GM18907 (cell line): ENCODE results near the gene TMCO5A.
"Not testable (repeated sequence)": the region's sequence is repeated elsewhere in the genome, so short reads cannot be mapped to it uniquely, and the experiment has no call there.

Experiments
- ATAC-seq: cut with Tn5 transposase; IDR thresholded peaks from one replicate; pipeline ENCODE4 v1.9.1; 2021; ENCODE audit warnings: mild to moderate bottlenecking, moderate library complexity; ENCODE audit not compliant: unreplicated experiment

Gene TMCO5A

DNA sequence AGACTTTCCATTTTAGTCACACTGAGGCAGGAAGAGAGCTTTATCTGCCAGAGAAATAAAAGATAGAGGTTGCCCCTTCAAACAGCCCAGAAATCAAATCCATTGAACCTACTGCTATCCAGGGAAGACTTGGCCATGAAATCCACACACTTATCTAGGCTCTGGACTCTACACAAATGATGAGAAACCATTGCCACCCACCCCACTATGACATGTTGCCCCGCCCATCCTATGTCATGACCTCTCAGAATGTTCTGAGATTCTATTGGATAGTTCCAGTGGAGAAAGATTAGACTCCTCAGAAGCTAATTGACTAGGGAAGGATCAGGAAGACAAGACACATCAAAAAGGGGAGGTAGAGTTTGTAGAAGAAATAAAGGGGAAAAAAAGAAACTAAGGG, at the start of gene TMCO5A:
Gene TMCO5A (plus strand): TSS at position 301 of the 400 bp plus-strand sequence. CDS start 1,684 bp downstream, outside the sequence.
- no peak for ATAC-seq

DNA sequence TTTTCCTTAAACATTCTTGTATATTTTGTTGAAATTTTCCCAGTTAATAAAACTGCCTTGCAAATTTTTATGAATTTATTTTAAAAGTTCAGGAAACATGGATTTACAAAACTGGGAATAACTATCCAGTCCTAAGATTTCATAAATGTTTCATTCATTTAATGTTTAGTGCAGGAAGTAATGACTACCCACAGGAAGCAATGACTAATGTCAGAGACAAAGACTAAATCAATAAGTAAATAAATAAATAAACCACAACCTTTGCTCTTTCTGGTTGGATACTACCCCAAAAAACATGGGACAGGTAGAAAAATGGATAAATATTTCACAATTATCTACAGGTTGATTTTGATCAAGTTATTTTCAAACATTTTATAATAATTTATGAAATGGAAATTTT, 48.8 kb upstream of the TMCO5A start:
- ATAC-seq: no peak

DNA sequence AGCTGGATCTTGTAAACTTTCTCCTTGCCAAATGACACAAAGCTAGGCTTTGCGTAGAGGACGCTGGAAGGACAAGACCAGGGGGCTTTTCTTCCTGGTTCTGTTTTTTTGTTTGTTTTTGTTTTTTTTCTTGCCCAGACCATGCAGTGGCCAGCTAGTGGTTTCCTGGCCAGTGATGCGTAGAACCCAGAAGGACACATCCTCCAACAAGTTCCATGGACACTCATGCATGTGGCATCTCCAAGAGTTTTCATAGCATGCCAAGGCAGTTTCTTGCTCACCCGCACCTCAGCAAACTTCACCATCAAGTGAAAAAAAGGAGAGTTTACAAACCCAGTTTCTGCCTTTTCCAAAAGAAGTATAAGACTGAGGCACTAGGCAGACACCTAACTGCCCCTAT, 46.1 kb upstream of the TMCO5A start:
- ATAC-seq: no peak

DNA sequence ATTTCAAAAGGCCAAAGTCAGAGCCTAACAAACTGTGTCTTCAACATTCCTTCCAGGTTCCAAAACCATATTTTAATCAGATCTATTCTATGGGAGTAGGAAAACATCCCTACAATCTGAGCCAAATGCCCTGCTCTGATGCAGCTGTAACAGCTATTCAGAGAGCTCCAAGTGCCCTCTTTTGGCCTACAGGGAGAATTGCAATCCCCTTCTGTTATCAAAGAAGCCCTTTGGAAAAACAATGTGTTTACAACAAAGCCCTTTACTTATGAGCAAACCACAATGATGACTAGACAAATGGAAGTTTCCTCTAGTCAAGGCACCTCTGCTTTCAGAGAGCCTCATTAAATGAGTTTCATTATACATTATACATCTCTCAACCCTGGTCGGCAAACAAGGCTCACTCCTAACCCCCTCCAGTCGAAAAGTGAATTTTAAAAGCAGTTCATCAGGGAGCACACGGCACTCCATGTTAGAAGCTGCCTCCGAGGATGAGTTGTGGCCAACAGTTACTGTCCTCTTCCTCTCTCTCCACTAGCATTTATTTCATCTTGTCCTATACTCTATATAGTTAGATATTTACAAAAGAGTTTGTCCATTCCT, 42.6 kb upstream of the TMCO5A start:
- ATAC-seq: no peak

GRCh38 chr15:37893309-37893708, 41.1 kb upstream of the TMCO5A start:
- no peak for ATAC-seq

- no peak for ATAC-seq
Measured at GRCh38 chr15:37898362-37898761, 36.1 kb upstream of the TMCO5A start.

- ATAC-seq: no peak
Measured at GRCh38 chr15:37900326-37901221, 33.9 kb upstream of the TMCO5A start.

GRCh38 chr15:37902126-37902525, 32.3 kb upstream of the TMCO5A start:
- ATAC-seq: no peak

GRCh38 chr15:37903919-37904625, 30.4 kb upstream of the TMCO5A start:
- ATAC-seq: no peak

GRCh38 chr15:37907136-37907535, 27.3 kb upstream of the TMCO5A start:
- no peak for ATAC-seq

GRCh38 chr15:37921527-37922385, 12.7 kb upstream of the TMCO5A start:
- no peak for ATAC-seq

DNA sequence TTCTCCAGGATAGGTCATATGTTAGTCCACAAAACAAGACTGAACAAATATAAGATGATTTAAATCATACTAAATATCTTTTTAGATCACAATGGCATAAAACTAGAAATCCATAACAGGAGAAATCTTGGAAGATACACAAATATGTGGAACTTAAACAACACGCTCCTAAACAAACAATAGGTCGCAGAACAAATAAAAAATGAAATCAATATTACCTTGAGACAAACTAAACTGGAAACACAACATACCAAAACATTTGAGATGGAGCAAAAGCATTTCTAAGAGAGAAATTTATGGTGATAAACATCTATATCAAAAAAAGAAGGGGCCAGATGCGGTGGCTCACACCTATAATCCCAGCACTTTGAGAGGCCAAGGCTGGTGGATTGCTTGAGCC, 8.3 kb upstream of the TMCO5A start:
- no peak for ATAC-seq

DNA sequence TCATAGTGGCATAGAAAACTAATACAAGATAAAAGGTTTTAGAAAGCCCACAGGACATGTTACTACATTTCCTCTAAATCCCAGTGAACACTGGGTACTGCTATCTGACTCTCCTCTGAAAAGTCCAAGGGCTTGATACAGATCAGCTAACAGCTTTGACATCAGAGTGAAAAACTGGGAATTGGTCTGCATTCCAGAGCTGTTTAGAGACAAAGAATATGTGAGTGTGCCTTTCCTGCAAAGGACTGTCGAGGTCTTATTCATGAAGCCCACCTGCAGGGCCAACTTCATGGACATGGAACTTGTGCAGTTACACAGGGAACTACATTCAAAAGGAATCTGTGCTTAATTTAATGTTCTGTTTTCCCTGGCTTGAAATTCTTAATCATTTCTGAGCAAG, 5.2 kb upstream of the TMCO5A start:
- ATAC-seq: no peak

DNA sequence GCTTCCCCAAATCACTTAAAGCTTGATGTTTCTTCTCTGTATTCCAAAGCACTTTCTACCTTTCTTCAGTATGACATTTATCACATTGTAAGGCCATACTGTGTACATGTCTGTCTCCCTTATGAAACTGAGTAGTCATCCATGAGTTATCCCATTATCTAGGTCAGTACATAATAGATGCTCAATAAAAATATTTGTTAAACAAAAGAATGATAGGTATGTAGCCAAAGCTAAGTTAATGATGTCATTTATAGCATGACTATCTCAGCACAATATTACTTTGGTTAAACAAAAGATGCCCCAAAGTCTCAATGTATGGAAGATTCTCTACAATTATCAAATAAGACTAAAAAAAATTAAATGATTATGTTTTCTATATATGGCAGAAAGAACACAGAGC, 3.1 kb upstream of the TMCO5A start:
- ATAC-seq: no peak

DNA sequence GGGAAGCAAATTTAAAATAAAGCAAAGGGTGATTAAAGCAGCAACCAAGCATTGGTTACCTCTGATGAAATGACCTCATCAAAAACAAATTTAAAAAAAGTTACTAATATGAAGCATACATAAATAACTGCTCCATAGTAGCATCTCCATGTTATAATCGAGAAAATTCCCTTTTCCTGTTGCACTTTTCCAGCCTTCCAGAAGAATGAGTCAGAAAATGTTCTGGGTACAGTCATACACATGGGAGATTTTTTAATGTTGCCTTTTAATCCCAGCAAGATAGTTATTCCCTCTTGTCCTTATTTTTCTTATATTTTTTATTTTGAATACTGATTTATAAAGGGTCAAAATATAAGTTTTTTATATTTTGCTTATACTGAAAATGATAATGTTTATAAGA, 2.6 kb upstream of the TMCO5A start:
- ATAC-seq: no peak

GRCh38 chr15:37932549-37932948, 1.9 kb upstream of the TMCO5A start:
- ATAC-seq: no peak

DNA sequence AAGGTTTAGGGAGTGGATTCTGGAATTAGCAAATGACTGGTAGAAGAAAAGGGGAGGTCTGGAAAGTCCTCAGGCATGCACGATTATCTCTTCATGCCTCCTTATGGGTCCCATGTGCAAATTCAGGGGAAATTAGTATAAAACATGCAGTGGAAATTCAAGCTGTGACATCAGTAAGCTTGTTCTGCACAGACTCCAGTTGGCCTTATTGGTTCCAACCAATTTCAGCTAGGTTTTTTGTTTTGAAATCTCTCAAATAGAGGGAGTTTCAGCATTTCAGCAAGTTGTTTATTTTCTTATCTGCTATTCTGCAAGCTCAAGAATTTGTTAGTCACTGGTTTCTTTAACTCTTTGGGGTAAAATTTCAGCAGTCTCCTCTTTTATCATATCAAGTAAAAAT, 774 bp upstream of the TMCO5A start:
- no peak for ATAC-seq

DNA sequence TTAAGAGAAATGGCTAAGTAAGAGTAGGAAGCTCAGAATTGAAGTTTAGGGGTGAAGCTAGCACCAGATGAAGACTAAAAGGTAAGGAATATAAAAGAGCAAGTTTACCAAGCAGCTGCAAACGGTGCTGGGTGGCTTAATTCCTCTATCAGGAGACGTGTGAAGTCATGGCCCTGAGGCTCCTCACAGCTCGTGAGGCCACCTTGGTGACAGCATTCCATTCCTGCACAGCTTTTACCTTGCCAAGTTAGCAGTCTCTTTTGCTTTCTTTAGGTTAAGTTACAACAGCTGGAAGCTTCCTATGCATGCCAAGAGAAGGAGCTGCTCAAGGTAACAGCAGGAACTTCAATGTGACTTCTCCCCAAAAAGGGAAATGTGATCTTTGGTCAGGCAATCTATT, 6.4 kb downstream of the TMCO5A start:
- no peak for ATAC-seq

- no peak for ATAC-seq
Measured at GRCh38 chr15:37941779-37942178, 7.3 kb downstream of the TMCO5A start.

- ATAC-seq: no peak
Measured at GRCh38 chr15:37951999-37952398, 17.6 kb downstream of the TMCO5A start.

- not testable (repeated sequence) for ATAC-seq
Measured at GRCh38 chr15:37960742-37961141, 26.3 kb downstream of the TMCO5A start.
